K562 (cell line): ENCODE measurements around the gene ADK. TPM values are rescaled to one million over a fixed set of nuclear protein-coding genes. Genes with fewer than 3 reads are reported as not detected.

Experiments
- ATAC-seq: fragments of 200-7000 bp; cut with Tn5 transposase; 3 replicates; pipeline ENCODE4 v1.9.1; 2020; ENCODE audit warnings: moderate library complexity
- BruUV-seq: library from RNA; stranded (reverse); fragments of 400-500 nt; replicated peaks from 2 replicates; lab custom pipeline; 2021; lab: Mats Ljungman, UMichigan
- CTCF ChIA-PET: fragments of 300-600 bp; formaldehyde crosslinking; extraction: SDS; loops from one replicate; lab custom pipeline; 2021; ENCODE audit warnings: low intra/inter-chr PET ratio; lab: Yijun Ruan, JAX
- POLR2A ChIA-PET: fragments of 300-600, 350-650 bp; sonication (Branson Sonifier 250); formaldehyde crosslinking; extraction: SDS; loops from one replicate; lab custom pipeline; 2021; ENCODE audit warnings: antibody characterized with exemption, inconsistent platforms; lab: Yijun Ruan, JAX
- DNase-seq, 4 experiments: peaks; one replicate each; pipeline versions ENCODE4 v3.0.0 to v3.0.0-alpha.2; 2011 to 2018; ENCODE audit warnings: low spot score in 3 of 4, mixed read lengths in 3 of 4; ENCODE audit errors: extremely low read depth in 1 of 4
- FAIRE-seq: peaks from 2 replicates; lab custom pipeline; 2011; peaks lifted over from hg19 to GRCh38; lab: Jason Lieb, UNC
- H2AFZ ChIP-seq: 2 replicates; pipeline ENCODE4 v1.6.0; 2011; ENCODE audit warnings: low read depth, low read length, control low read depth, inconsistent platforms
- H3K27ac ChIP-seq: fragments of 200-600 bp; 3 replicates; pipeline ENCODE4 v1.8.0; 2011; ENCODE audit warnings: low read depth, mild to moderate bottlenecking, control low read depth, inconsistent platforms, low read length, moderate library complexity, mixed read lengths; ENCODE audit errors: extremely low read depth
- H3K27me3 ChIP-seq, 2 experiments: fragments of 300-600 bp in 1 of 2; 2 replicates in 1 of 2; 3 replicates in 1 of 2; pipeline versions ENCODE4 v1.6.0 to v1.8.0; 2011; ENCODE audit warnings: inconsistent platforms in 2 of 2, low read length in 2 of 2, mild to moderate bottlenecking in 1 of 2, mixed read lengths in 1 of 2, moderate library complexity in 1 of 2; ENCODE audit not compliant: control insufficient read depth in 2 of 2, insufficient read depth in 2 of 2
- H3K36me3 ChIP-seq: fragments of 300-600 bp; 3 replicates; pipeline ENCODE4 v1.8.0; 2011; ENCODE audit warnings: mild to moderate bottlenecking, low read length, inconsistent platforms; ENCODE audit not compliant: control insufficient read depth, insufficient read depth
- H3K4me1 ChIP-seq, 2 experiments: fragments of 200-600 bp in 1 of 2; replicated peaks in 1 of 2; 2 replicates in 1 of 2; 3 replicates in 1 of 2; pipeline versions ENCODE4 v1.5.1 to v1.8.0; 2011; ENCODE audit warnings: inconsistent platforms in 2 of 2, low read length in 2 of 2, mild to moderate bottlenecking in 1 of 2, mixed read lengths in 1 of 2, moderate library complexity in 1 of 2; ENCODE audit not compliant: control insufficient read depth in 2 of 2, insufficient read depth in 2 of 2
- H3K4me2 ChIP-seq: 2 replicates; pipeline ENCODE4 v1.6.1; 2011; ENCODE audit warnings: low read length, control low read depth, inconsistent platforms, mixed read lengths; ENCODE audit not compliant: insufficient read depth
- H3K4me3 ChIP-seq: fragments of 200-600 bp; sonication (generic), shearing (Covaris generic); 2 replicates; pipeline ENCODE4 v1.5.1; 2016; ENCODE audit warnings: control low read depth, inconsistent platforms
- H3K79me2 ChIP-seq: fragments of 200-600 bp; 3 replicates; pipeline ENCODE4 v1.8.0; 2011; ENCODE audit warnings: low read length, inconsistent platforms; ENCODE audit not compliant: control insufficient read depth, insufficient read depth
- H3K9ac ChIP-seq, 2 experiments: 2 replicates each; pipeline versions ENCODE4 v1.6.0 to v1.6.1; 2011; ENCODE audit warnings: low read depth in 2 of 2, low read length in 2 of 2, control low read depth in 1 of 2, inconsistent platforms in 1 of 2, mild to moderate bottlenecking in 1 of 2, mixed read lengths in 1 of 2; ENCODE audit not compliant: insufficient read depth in 1 of 2
- H3K9me1 ChIP-seq: one replicate; pipeline ENCODE4 v1.6.0; 2011; ENCODE audit warnings: inconsistent platforms, mild to moderate bottlenecking, low read length, moderate library complexity; ENCODE audit not compliant: control insufficient read depth, insufficient read depth
- H3K9me3 ChIP-seq: replicated peaks from 2 replicates; pipeline ENCODE4 v1.5.1; 2011; ENCODE audit warnings: low read depth, low read length, inconsistent platforms; ENCODE audit not compliant: control insufficient read depth, insufficient read depth
- H4K20me1 ChIP-seq: replicated peaks from 2 replicates; pipeline ENCODE4 v1.6.1; 2011; ENCODE audit warnings: low read length, inconsistent platforms, mixed read lengths; ENCODE audit not compliant: control insufficient read depth, insufficient read depth
- C11orf30 ChIP-seq: fragments of 450-650 bp; IDR thresholded peaks from 2 replicates; pipeline ENCODE4 v1.6.1; 2016; ENCODE audit warnings: low read depth, mild to moderate bottlenecking
- CBFB ChIP-seq: sonication (generic); formaldehyde crosslinking; IDR thresholded peaks from 2 replicates; pipeline ENCODE4 v1.4.0; 2020; ENCODE audit warnings: mild to moderate bottlenecking, missing genetic modification reagents
- E2F6 ChIP-seq, 2 experiments: IDR thresholded peaks; 2 replicates each; pipeline ENCODE4 v1.6.1; 2011; ENCODE audit warnings: borderline replicate concordance in 1 of 2, control low read depth in 1 of 2, low read depth in 1 of 2, low read length in 1 of 2, mild to moderate bottlenecking in 1 of 2, mixed read lengths in 1 of 2, moderate library complexity in 1 of 2; ENCODE audit not compliant: insufficient read depth in 1 of 2, insufficient read length in 1 of 2, poor library complexity in 1 of 2, severe bottlenecking in 1 of 2; ENCODE audit errors: extremely low read depth in 1 of 2
- NR1H2 ChIP-seq: sonication (generic); formaldehyde crosslinking; IDR thresholded peaks from 2 replicates; pipeline ENCODE4 v1.4.0; 2020; ENCODE audit warnings: mild to moderate bottlenecking, missing genetic modification reagents
- PHF8 ChIP-seq: fragments of 200-600 bp; sonication (generic); IDR thresholded peaks from 2 replicates; pipeline ENCODE4 v1.6.1; 2012; ENCODE audit warnings: mixed run types, mild to moderate bottlenecking, inconsistent platforms, low read length, moderate library complexity, borderline replicate concordance
- STAG1 ChIP-seq: sonication (generic); formaldehyde crosslinking; IDR thresholded peaks from 2 replicates; pipeline ENCODE4 v1.5.0; 2020; ENCODE audit warnings: missing genetic modification reagents, borderline replicate concordance
- U2AF2 ChIP-seq: fragments of 200-400 bp; formaldehyde crosslinking; optimal IDR thresholded peaks from 2 replicates; pipeline ENCODE3; 2017; ENCODE audit warnings: low read depth, mild to moderate bottlenecking, low read length
- XRCC3 ChIP-seq: fragments of 450-650 bp; IDR thresholded peaks from 2 replicates; pipeline ENCODE4 v1.6.1; 2017; ENCODE audit warnings: mild to moderate bottlenecking, moderate library complexity
- ZNF354B ChIP-seq: fragments of 250-450 bp; sonication (Bioruptor Pico); IDR thresholded peaks from 2 replicates; pipeline ENCODE4 v1.4.0; 2020
- ZNF695 ChIP-seq: fragments of 450-650 bp; formaldehyde crosslinking; IDR thresholded peaks from 2 replicates; pipeline ENCODE4 v1.4.0; 2020; ENCODE audit warnings: mild to moderate bottlenecking, moderate library complexity
- ZNF740 ChIP-seq, 3 experiments: fragments of 200-800 bp in 1 of 3; sonication (Bioruptor generic) in 1 of 3; sonication (generic) in 1 of 3; formaldehyde crosslinking in 1 of 3; IDR thresholded peaks; 2 replicates each; pipeline versions ENCODE4 v1.6.1 to v1.8.0; 2016 to 2022; ENCODE audit warnings: mild to moderate bottlenecking in 2 of 3, missing compliant biosample characterization in 2 of 3, missing genetic modification characterization in 2 of 3, missing genetic modification reagents in 1 of 3
- in situ Hi-C: fragments of 300-500 bp; cut with MboI; formaldehyde crosslinking; loops from 4 replicates; pipeline ENCODE4 v1.15.0; 2018; ENCODE audit warnings: inconsistent platforms, mixed read lengths
- intact Hi-C: fragments of 100-400 bp; cut with micrococcal nuclease; formaldehyde crosslinking; loops from 2 replicates; pipeline ENCODE4 v1.14.2; 2022
- polyA plus RNA-seq, 8 experiments: library from polyadenylated mRNA; depleted of rRNA in 4 of 8; stranded (reverse) in 5 of 8; unstranded in 3 of 8; fragments of >200 nt; fragmentation: Nextera tagmentation in 2 of 8; fragmentation: Illumina TruSeq in 1 of 8; extraction: Ambion mirVana in 2 of 8; extraction: Trizol in 1 of 8; gene quantifications; 2 replicates each; pipeline versions ENCODE4 v1.2.1 to v1.2.3, GENCODE V29; 2011 to 2014; ENCODE audit warnings: inconsistent platforms in 1 of 8, missing spikeins in 1 of 8
- total RNA-seq, 7 experiments: library from RNA; depleted of rRNA in 6 of 7; stranded (reverse); fragments of >200 nt in 6 of 7; fragmentation: Illumina TruSeq in 2 of 7; extraction: Trizol in 2 of 7; gene quantifications; 2 replicates each; pipeline versions ENCODE4 v1.2.1 to v1.2.3, GENCODE V29; 2011 to 2021; ENCODE audit warnings: low replicate concordance in 1 of 7

The ADK gene
- total and polyA plus RNA-seq, 9 of the 15 experiments (the other 6 are each of a cell fraction or from before 2014, with no cell fraction given), result 54.2 to 97.8 (median 73.6) TPM

- Histone ChIP-seq H4K20me1 (no peaks in the 10 kb centered on the region), H3K36me3 (peaks cover 3% of the 10 kb centered on the region; the same call in 1 of the 3 replicates), H2AFZ (no peak overlapping the region), H3K9me1 (no peaks in the 10 kb centered on the region), H3K9ac (no peak overlapping the region), H3K9me3 (no peaks in the 10 kb centered on the region), H3K4me1 (no peaks in the 10 kb centered on the region), H3K79me2 (no peaks in the 10 kb centered on the region), H3K27ac (no peak overlapping the region), H3K4me3 (no peak overlapping the region), H3K4me2 (no peak overlapping the region), H3K27me3 (no peaks in the 10 kb centered on the region)
- FAIRE-seq (no peak), DNase-seq (no peak), ATAC-seq (no peak)
- intact Hi-C loops, result no loop called here
- CTCF ChIA-PET, result no interaction called here
- POLR2A ChIA-PET, result no interaction called here
- TF ChIP-seq STAG1 (CRISPR knock-in tag) (no peak), C11orf30 (no peak), PHF8 (no peak), U2AF2 (no peak), CBFB (no peak), ZNF354B (CRISPR knock-in tag) (no peak), NR1H2 (CRISPR knock-in tag) (no peak), ZNF740 (CRISPR knock-in tag; IDR thresholded peaks at IDR 0.05) (no peak), ZNF740 (tag; IDR thresholded peaks at IDR 0.05) (no peak), XRCC3 (no peak), ZNF695 (CRISPR knock-in tag) (no peak), E2F6 (IDR thresholded peaks at IDR 0.05; ENCODE audit: borderline replicate concordance in 1 of 2, extremely low read depth in 1 of 2, insufficient read depth in 1 of 2, insufficient read length in 1 of 2, low read depth in 1 of 2, low read length in 1 of 2, poor library complexity in 1 of 2, severe bottlenecking in 1 of 2) (no peak)
- BruUV-seq, result no TSS peak
- in situ Hi-C loops, result no loop called here
Observed at GRCh38 chr10:74634995-74635536, 484.0 kb downstream of the ADK start.
